Activated CD4-positive, alpha-beta T cell treated with anti-CD3 and anti-CD28 coated beads, Interleukin-2, amount 50 U/mL, for 1 hour (primary cell): ENCODE data around the gene RPTOR.

Source experiments
- DNase-seq: peaks from one replicate; pipeline ENCODE4 v3.0.0-alpha.2; 2020

Gene RPTOR

GRCh38 chr17:80855196-80855947 lies 310.7 kb downstream of the RPTOR start:
- DNase-seq: no peak

- DNase-seq: peak; percentile 68
Measured at GRCh38 chr17:80855948-80856862, 311.6 kb downstream of the RPTOR start.

- no peak for DNase-seq
Measured at GRCh38 chr17:80856863-80857755, 312.5 kb downstream of the RPTOR start.

- no peak for DNase-seq
Measured at GRCh38 chr17:80857756-80858171, 313.1 kb downstream of the RPTOR start.

GRCh38 chr17:80858301-80859001 lies 313.8 kb downstream of the RPTOR start:
- DNase-seq: no peak

GRCh38 chr17:80859002-80859941 lies 314.6 kb downstream of the RPTOR start:
- DNase-seq: no peak

GRCh38 chr17:80860101-80860671 lies 315.5 kb downstream of the RPTOR start:
- DNase-seq: no peak

DNA sequence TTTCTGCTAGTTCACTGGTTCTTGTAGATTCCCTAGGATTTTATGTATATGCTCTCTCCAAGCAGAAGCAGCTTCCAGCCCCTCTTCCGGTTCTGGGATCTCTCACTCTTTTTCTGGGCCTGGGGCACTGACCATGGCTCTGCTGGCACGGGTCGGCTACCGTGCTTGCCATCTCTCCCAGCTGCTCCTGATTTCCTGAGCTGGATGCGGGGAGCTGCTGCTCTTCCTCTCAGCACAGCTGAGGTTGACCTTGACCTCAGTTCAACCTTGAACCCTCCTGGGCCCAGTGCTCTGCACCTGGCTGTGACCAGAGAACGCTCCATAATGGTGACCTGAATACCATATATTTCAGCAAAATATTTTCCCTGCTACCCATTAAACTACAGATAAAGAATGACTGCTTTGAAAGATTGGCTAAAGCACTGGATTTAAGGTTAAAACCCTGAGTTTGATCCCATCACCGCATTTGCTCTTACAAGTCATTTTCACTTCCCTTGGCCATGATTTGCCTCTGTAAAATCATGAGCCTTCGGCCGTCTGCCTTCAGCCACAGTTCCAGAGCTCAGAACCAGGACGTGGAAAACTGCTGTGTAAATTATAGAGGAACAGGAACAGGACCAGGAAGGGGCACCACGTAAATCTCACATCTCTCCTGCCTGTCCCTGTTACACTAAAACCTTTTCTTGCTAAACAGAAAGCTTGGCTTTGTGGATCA lies 316.2 kb downstream of the RPTOR start:
- DNase-seq: no peak

GRCh38 chr17:80861418-80861815 lies 316.8 kb downstream of the RPTOR start:
- no peak for DNase-seq

DNA sequence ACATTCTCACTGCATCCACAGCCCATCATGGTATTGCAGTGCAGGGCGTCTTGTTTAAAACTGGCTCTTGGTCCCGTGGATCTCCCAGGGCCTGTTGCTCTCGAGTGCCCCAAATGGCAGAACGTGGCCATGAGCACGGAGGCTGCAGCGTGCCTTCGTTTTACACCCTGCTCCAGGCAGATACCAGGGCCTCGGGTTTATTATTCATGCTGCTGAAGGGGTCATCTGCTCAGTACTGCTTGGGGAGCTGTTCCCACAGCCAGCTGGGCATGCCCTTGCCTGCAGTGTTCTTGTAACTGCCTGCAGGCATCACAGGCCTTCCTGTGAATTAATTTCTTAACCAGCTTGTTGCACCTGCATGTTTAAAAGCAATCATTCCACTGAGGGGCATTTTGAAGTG lies 317.3 kb downstream of the RPTOR start:
- peak; percentile 61 for DNase-seq

- DNase-seq: no peak
Measured at GRCh38 chr17:80862481-80862961, 317.9 kb downstream of the RPTOR start.

GRCh38 chr17:80862978-80863377 lies 318.3 kb downstream of the RPTOR start:
- DNase-seq: no peak

- DNase-seq: no peak
Measured at GRCh38 chr17:80863626-80864025, 319.0 kb downstream of the RPTOR start.

- no peak for DNase-seq
Measured at GRCh38 chr17:80864751-80865150, 320.1 kb downstream of the RPTOR start.

- DNase-seq: peak; percentile 72
Measured at GRCh38 chr17:80866050-80866793, 321.6 kb downstream of the RPTOR start.

DNA sequence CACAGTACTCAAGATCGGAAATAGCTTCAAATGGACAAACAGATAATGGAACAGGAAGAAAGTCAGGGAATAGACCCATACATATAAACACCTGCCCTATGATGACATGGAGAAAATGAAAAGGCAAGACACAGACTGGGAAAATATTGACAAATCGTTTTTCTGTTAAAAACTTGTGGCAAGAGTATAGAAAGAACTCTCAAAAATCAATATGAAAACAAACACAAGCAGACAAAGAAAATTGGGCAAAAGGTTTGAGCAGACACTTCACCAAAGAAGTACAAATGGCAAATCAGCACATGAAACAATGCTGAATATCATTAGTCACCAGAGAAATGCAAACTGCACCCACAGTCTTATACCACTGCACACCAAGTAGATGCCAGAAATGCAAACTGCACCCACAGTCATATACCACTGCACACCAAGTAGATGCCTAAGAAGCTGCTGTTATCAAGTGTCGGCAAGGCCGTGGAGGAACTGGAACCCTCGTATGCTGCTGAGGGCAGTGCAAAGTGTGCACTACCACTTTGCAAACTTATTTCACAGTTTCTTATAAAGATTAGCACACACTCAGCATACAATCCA lies 323.5 kb downstream of the RPTOR start:
- no peak for DNase-seq

DNA sequence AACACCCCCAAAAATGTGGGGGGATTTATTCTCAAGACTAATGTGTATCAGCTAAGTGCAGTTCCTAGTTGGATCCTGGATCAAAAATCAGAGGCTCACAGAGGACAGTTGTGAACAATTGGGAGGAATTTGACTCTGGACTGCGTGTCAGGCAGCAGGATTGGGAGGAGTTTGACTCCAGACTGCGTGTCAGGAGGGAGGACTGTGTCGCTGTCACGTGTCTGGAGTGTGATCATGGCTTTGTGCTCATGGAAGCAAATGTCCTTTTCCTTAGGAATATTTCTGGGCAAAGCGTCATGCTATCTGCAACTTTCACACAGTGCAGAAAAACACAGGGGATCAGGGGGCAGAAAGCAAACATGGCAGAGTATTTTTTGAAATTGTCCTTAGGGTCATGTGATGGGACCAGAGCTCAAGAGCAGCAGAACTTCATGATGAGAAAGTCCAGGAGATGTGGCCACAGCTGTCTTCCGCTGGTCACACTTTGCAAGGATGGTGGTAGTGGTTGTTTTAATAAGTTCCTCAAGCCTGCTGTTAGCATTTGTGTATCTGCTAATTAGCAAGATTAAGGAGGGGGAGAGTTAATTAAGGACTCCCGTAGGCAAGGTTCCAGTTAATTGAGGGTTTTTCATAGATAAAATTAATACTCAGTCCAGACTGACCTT lies 325.0 kb downstream of the RPTOR start:
- DNase-seq: no peak

- DNase-seq: no peak
Measured at GRCh38 chr17:80870401-80870800, 325.8 kb downstream of the RPTOR start.
